GM19025 (cell line): ENCODE data around the gene RCN1.

Source experiments
- ATAC-seq: cut with Tn5 transposase; IDR thresholded peaks from one replicate; pipeline ENCODE4 v1.9.1; 2021; ENCODE audit warnings: mild to moderate bottlenecking, low read depth, moderate library complexity; ENCODE audit not compliant: unreplicated experiment

Gene RCN1

GRCh38 chr11:32151027-32151426, 60.2 kb downstream of the RCN1 start:
- no peak for ATAC-seq

GRCh38 chr11:32152216-32152615, 61.3 kb downstream of the RCN1 start:
- no peak for ATAC-seq

GRCh38 chr11:32152821-32153220, 61.9 kb downstream of the RCN1 start:
- no peak for ATAC-seq

- no peak for ATAC-seq
These were observed 62.9 kb downstream of the RCN1 start for GRCh38 chr11:32153747-32154146.

- no peak for ATAC-seq
These were observed 63.4 kb downstream of the RCN1 start for GRCh38 chr11:32154275-32154674.
